ENCODE measurements around the gene DCLK1. TPM values are rescaled to one million over a fixed set of nuclear protein-coding genes. Genes with fewer than 3 reads are reported as not detected.

Gene DCLK1
- total and polyA plus RNA-seq, 2 experiments from 2014 or later, result 0.48 to 0.65 TPM

GRCh38 chr13:36096461-36097416, 34.4 kb downstream of the DCLK1 start:
- Histone ChIP-seq H3K27me3 (replicated peaks; ENCODE audit: insufficient read depth) (no peaks in the 10 kb centered on the region), H3K79me2 (ENCODE audit: insufficient read depth) (no peaks in the 10 kb centered on the region), H3F3A (ENCODE audit: insufficient read depth) (no peaks in the 10 kb centered on the region), H3K9me3 (ENCODE audit: low read depth) (no peaks in the 10 kb centered on the region), H3K4me1 (ENCODE audit: insufficient read depth) (no peaks in the 10 kb centered on the region), H3K9me2 (ENCODE audit: insufficient read depth) (no peaks in the 10 kb centered on the region), H3K36me3 (ENCODE audit: low read depth) (no peaks in the 10 kb centered on the region), H4K20me1 (ENCODE audit: insufficient read depth) (no peaks in the 10 kb centered on the region), H3K4me2 (ENCODE audit: unreplicated experiment) (no peak overlapping the region), H3K4me3 (no peak overlapping the region), H3K9ac (no peak overlapping the region), H2AFZ (no peak overlapping the region), H3K27ac (no peak overlapping the region)
- in situ Hi-C loops (cut with MboI), result no loop called here
- peak; percentile 19 for DNase-seq
- whole genome bisulfite sequencing, 2 experiments (ENCODE audit: low coverage in 1 of 2, low lambda C conversion rate in 2 of 2, missing lambda C conversion rate in 2 of 2), result 66 to 67% methylated on average over 5 of the region's 5 CpGs
- TF ChIP-seq EZH2 (IDR thresholded peaks at IDR 0.05; ENCODE audit: insufficient read depth, poor library complexity, severe bottlenecking) (no peak), EZH2phosphoT487 (IDR thresholded peaks at IDR 0.05; ENCODE audit: insufficient read depth, low read depth) (no peak)

DNA sequence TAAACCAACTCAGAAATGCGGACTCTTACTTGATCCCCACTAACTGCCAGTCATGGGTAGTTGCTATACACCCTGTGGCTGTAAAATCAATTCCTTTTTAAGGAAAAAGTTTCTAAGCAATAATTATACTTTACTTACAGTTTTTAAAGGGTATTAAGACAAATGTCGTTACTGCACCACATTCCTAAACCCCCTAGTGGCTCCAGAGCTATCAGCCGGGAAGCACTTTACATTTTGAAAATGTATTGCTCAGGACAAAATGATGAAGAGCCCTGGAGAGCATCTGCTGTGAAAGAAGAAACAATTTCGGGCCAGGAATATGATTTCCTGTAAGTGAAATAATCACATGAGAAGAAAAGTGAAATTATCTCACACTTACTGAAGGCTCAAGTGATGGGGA, 36.7 kb downstream of the DCLK1 start:
- in situ Hi-C loops (cut with MboI), result no loop called here
- Histone ChIP-seq H3K9me2 (ENCODE audit: insufficient read depth) (no peaks in the 10 kb centered on the region), H4K20me1 (ENCODE audit: insufficient read depth) (no peaks in the 10 kb centered on the region), H3K36me3 (ENCODE audit: low read depth) (no peaks in the 10 kb centered on the region), H3K27me3 (replicated peaks; ENCODE audit: insufficient read depth) (no peaks in the 10 kb centered on the region), H3K9ac (no peak overlapping the region), H3K9me3 (ENCODE audit: low read depth) (no peaks in the 10 kb centered on the region), H3K4me3 (no peak overlapping the region), H3K79me2 (ENCODE audit: insufficient read depth) (no peaks in the 10 kb centered on the region), H2AFZ (no peak overlapping the region), H3K27ac (no peak overlapping the region), H3K4me2 (ENCODE audit: unreplicated experiment) (no peak overlapping the region), H3K4me1 (ENCODE audit: insufficient read depth) (peaks cover 5% of the 10 kb centered on the region; the same call in 1 of the 2 replicates), H3F3A (ENCODE audit: insufficient read depth) (0 out of 2 replicates have a peak, but pooled peaks cover 5% of the 10 kb centered on the region)
- TF ChIP-seq EZH2 (IDR thresholded peaks at IDR 0.05; ENCODE audit: insufficient read depth, poor library complexity, severe bottlenecking) (no peak), EZH2phosphoT487 (IDR thresholded peaks at IDR 0.05; ENCODE audit: insufficient read depth, low read depth) (no peak)
- no peak for DNase-seq
- WGBS, 2 experiments (ENCODE audit: low coverage in 1 of 2, low lambda C conversion rate in 2 of 2, missing lambda C conversion rate in 2 of 2), result 71 to 75% methylated on average over 4 of the region's 4 CpGs

DNA sequence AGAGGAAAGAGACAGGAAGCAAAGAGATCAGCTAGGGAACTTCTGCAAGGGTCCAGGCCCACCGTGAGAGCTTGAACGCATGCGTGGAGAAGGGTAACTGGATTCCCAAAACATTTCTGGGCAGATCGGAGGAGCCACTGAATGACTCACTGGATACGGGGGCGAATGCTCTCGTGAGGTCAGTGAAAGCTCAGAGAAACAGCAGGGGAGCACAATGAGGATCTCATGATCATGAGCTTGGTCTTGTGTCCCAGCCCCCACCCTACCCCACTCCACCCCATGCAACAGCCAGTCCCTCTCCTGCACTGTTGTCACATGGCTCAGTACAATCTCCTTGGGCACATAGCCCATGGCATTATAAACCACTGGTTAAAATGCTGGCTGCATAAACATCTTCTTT, 40.6 kb downstream of the DCLK1 start:
- H3K36me3 ChIP-seq (ENCODE audit: low read depth), result no peaks in the 10 kb centered on the region
- no peaks in the 10 kb centered on the region for H3K27me3 ChIP-seq (replicated peaks; ENCODE audit: insufficient read depth)
- 0 out of 2 replicates have a peak, but pooled peaks cover 7% of the 10 kb centered on the region for H3F3A ChIP-seq (ENCODE audit: insufficient read depth)
- peak; percentile 60 for DNase-seq
- no peaks in the 10 kb centered on the region for H4K20me1 ChIP-seq (ENCODE audit: insufficient read depth)
- TF ChIP-seq EZH2phosphoT487 (IDR thresholded peaks at IDR 0.05; ENCODE audit: insufficient read depth, low read depth) (no peak), EZH2 (IDR thresholded peaks at IDR 0.05; ENCODE audit: insufficient read depth, poor library complexity, severe bottlenecking) (no peak)
- H3K79me2 ChIP-seq (ENCODE audit: insufficient read depth), result no peaks in the 10 kb centered on the region
- H3K4me1 ChIP-seq (ENCODE audit: insufficient read depth), result peaks cover 7% of the 10 kb centered on the region; the same call in 1 of the 2 replicates
- 0 out of 2 replicates have a peak overlapping the region, but pooled peaks have one; percentile 34 for H2AFZ ChIP-seq
- H3K4me3 ChIP-seq, result no peak overlapping the region
- no peak overlapping the region for H3K27ac ChIP-seq
- H3K9me3 ChIP-seq (ENCODE audit: low read depth), result no peaks in the 10 kb centered on the region
- WGBS, 2 experiments (ENCODE audit: low coverage in 1 of 2, low lambda C conversion rate in 2 of 2, missing lambda C conversion rate in 2 of 2), result 41 to 44% methylated on average over 7 of the region's 7 CpGs
- H3K9me2 ChIP-seq (ENCODE audit: insufficient read depth), result no peaks in the 10 kb centered on the region
- in situ Hi-C loops (cut with MboI), result no loop called here
- no peak overlapping the region for H3K9ac ChIP-seq
- H3K4me2 ChIP-seq (ENCODE audit: unreplicated experiment), result no peak overlapping the region

DNA sequence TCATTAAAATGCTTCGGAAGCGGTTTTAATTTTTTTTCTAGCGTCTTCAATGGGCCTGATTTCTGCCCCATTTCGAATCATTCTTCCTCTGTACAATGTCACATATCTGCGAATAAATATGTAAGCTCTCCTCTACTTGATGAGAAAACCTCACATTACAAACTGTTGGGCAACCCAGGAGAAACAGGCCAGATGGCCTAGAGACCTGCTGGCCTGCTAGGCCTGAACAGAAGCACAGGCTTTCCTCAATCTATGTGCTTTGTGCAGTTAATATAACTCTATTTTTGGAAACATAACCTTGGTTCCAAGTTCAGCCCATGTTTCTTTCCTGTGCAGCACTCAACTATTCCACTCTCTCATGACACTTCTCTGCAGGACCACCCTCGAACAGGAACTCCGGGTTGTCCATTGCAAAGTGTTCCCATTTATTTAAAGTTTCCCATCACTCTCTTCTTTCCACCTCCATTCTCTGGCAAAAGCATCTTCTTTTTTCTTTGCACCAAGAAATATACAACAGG, 42.0 kb downstream of the DCLK1 start:
- 50 to 54% methylated on average over 7 of the region's 7 CpGs for WGBS, 2 experiments (ENCODE audit: low coverage in 1 of 2, low lambda C conversion rate in 2 of 2, missing lambda C conversion rate in 2 of 2)

More for the DNA sequence above, 42.0 kb downstream of the DCLK1 start:
- in situ Hi-C loops (cut with MboI), result no loop called here
- H3K4me3 ChIP-seq, result no peak overlapping the region
- H3K9me3 ChIP-seq (ENCODE audit: low read depth), result no peaks in the 10 kb centered on the region
- no peak overlapping the region for H3K9ac ChIP-seq
- no peak for DNase-seq
- H3K4me1 ChIP-seq (ENCODE audit: insufficient read depth), result peaks cover 7% of the 10 kb centered on the region; the same call in 1 of the 2 replicates
- H4K20me1 ChIP-seq (ENCODE audit: insufficient read depth), result no peaks in the 10 kb centered on the region
- H3K9me2 ChIP-seq (ENCODE audit: insufficient read depth), result no peaks in the 10 kb centered on the region
- H3K27ac ChIP-seq, result no peak overlapping the region
- H3K36me3 ChIP-seq (ENCODE audit: low read depth), result no peaks in the 10 kb centered on the region
- H3K4me2 ChIP-seq (ENCODE audit: unreplicated experiment), result no peak overlapping the region
- no peaks in the 10 kb centered on the region; the same call in 1 of the 2 replicates for H3K27me3 ChIP-seq (replicated peaks; ENCODE audit: insufficient read depth)
- no peak overlapping the region for H2AFZ ChIP-seq
- no peaks in the 10 kb centered on the region for H3K79me2 ChIP-seq (ENCODE audit: insufficient read depth)
- 0 out of 2 replicates have a peak, but pooled peaks cover 7% of the 10 kb centered on the region for H3F3A ChIP-seq (ENCODE audit: insufficient read depth)
- TF ChIP-seq EZH2 (IDR thresholded peaks at IDR 0.05; ENCODE audit: insufficient read depth, poor library complexity, severe bottlenecking) (no peak), EZH2phosphoT487 (IDR thresholded peaks at IDR 0.05; ENCODE audit: insufficient read depth, low read depth) (no peak)
